ENCODE results near the gene GFRA1. TPM values are rescaled to one million over a fixed set of nuclear protein-coding genes. Genes with fewer than 3 reads are reported as not detected.

GFRA1 gene
- total and polyA plus RNA-seq, 2 of the 4 experiments (the other 2 are of a cell fraction), result 9.1 to 9.3 TPM

- ChIA-PET POLR2A (ENCODE audit: unreplicated experiment) (no interaction called here), CTCF (no interaction called here)
- Histone ChIP-seq H2BK15ac (ENCODE audit: low read depth, low read length) (no peak overlapping the region), H2AFZ (replicated peaks; ENCODE audit: low read length, poor library complexity) (no peak overlapping the region), H2BK120ac (ENCODE audit: low read depth, low read length) (no peak overlapping the region), H3K9ac (ENCODE audit: low read depth, low read length) (no peak overlapping the region), H3K18ac (ENCODE audit: low read depth, low read length) (no peak overlapping the region), H3K9me1 (ENCODE audit: insufficient read depth, low read length) (no peaks in the 10 kb centered on the region), H4K8ac (ENCODE audit: low read depth in 2 of 2, low read length in 2 of 2) (no peak overlapping the region), H2BK5ac (ENCODE audit: low read depth, low read length, poor library complexity, severe bottlenecking) (no peak overlapping the region), H2AK5ac (ENCODE audit: low read depth, low read length) (no peak overlapping the region), H3K4ac (ENCODE audit: low read depth, low read length) (no peak overlapping the region), H3K27me3 (ENCODE audit: control insufficient read depth, insufficient read depth, low read length) (no peaks in the 10 kb centered on the region), H4K91ac (ENCODE audit: insufficient read depth, low read depth, low read length) (no peak overlapping the region), H3K4me1 (ENCODE audit: control insufficient read depth, insufficient read depth, low read length) (no peaks in the 10 kb centered on the region), H3K4me2 (ENCODE audit: low read depth, low read length) (no peak overlapping the region), H2AK9ac (replicated peaks; ENCODE audit: low read depth, low read length, poor library complexity) (no peak overlapping the region), H2BK20ac (ENCODE audit: low read depth, low read length) (no peak overlapping the region), H4K5ac (ENCODE audit: low read depth, low read length) (no peak overlapping the region), H3K56ac (ENCODE audit: extremely low read depth, insufficient read depth, low read length) (no peak overlapping the region), H3K36me3 (ENCODE audit: control insufficient read depth, insufficient read depth, low read length) (no peaks in the 10 kb centered on the region), H3K4me3 (ENCODE audit: insufficient read depth, low read depth, low read length) (no peak overlapping the region), H3K14ac (replicated peaks; ENCODE audit: low read depth, low read length) (no peak overlapping the region), H3K79me1 (ENCODE audit: low read depth in 1 of 2, low read length in 2 of 2) (no peaks in the 10 kb centered on the region; a peak in 1 of 4 replicates), H3K27ac (ENCODE audit: insufficient read depth, low read length) (no peak overlapping the region), H4K20me1 (ENCODE audit: insufficient read depth, low read length) (no peaks in the 10 kb centered on the region), H3K9me3 (ENCODE audit: control insufficient read depth, insufficient read depth, low read length) (no peaks in the 10 kb centered on the region; the same call in 1 of the 2 replicates), H3K23ac (ENCODE audit: low read depth, low read length) (no peak overlapping the region)
- DNase-seq (no peak), ATAC-seq (ENCODE audit: low read depth) (no peak)
- intact Hi-C loops (cut with micrococcal nuclease) (loop anchor here (10.0 kb wide), 1 partner anchor 353 kb away; no protein-coding TSS in a partner anchor), dilution Hi-C loops (cut with HindIII; ENCODE audit: low sequenced_read_pairs, unreplicated experiment) (no loop called here), in situ Hi-C loops (cut with MboI; ENCODE audit: low sequenced_read_pairs) (no loop called here)
- no TSS peak for BruUV-seq (replicated peaks)
- TF ChIP-seq CHD1 (IDR thresholded peaks at IDR 0.05; ENCODE audit: low read depth, low read length) (no peak), CTCF (conservative IDR thresholded peaks at IDR 0.05; ENCODE audit: low read depth, low read length) (no peak), ELK1 (IDR thresholded peaks at IDR 0.05; ENCODE audit: borderline replicate concordance, low read depth, low read length) (no peak), SMC3 (IDR thresholded peaks at IDR 0.05; ENCODE audit: low read depth, low read length) (no peak), RCOR1 (IDR thresholded peaks at IDR 0.05; ENCODE audit: insufficient replicate concordance, low read length) (no peak), USF2 (IDR thresholded peaks at IDR 0.05; ENCODE audit: low read depth, low read length) (no peak), NFE2L2 (IDR thresholded peaks at IDR 0.05; ENCODE audit: low read depth, low read length) (no peak), MAZ (IDR thresholded peaks at IDR 0.05; ENCODE audit: borderline replicate concordance, low read depth, low read length) (no peak)
- no CpG with 5 or more reads among the region's 9 CpGs for WGBS, 2 experiments (ENCODE audit: extremely low coverage in 2 of 2, insufficient read length in 1 of 2)
Measured at GRCh38 chr10:116178086-116178605, 94.9 kb downstream of the GFRA1 start.
